RWPE2 (cell line): ENCODE data around the gene CEP128.

Experiments
- ATAC-seq: fragments of 200-7000 bp; cut with Tn5 transposase; 3 replicates; pipeline ENCODE4 v1.9.1; 2021; ENCODE audit warnings: low read depth
- DNase-seq: peaks from one replicate; pipeline ENCODE4 v3.0.0-alpha.2; 2020; ENCODE audit warnings: low spot score
- H3K27ac ChIP-seq: fragments of 450-650 bp; 2 replicates; pipeline ENCODE4 v1.5.1; 2017; ENCODE audit warnings: mild to moderate bottlenecking; ENCODE audit not compliant: poor library complexity, severe bottlenecking
- H3K27me3 ChIP-seq: fragments of 250-450 bp; sonication (Bioruptor Pico); 2 replicates; pipeline ENCODE4 v1.5.1; 2021; ENCODE audit warnings: mild to moderate bottlenecking, moderate library complexity; ENCODE audit not compliant: insufficient read depth, poor library complexity, severe bottlenecking
- H3K36me3 ChIP-seq: fragments of 250-450 bp; sonication (Bioruptor Pico); 2 replicates; pipeline ENCODE4 v1.5.1; 2020; ENCODE audit warnings: low read depth, mild to moderate bottlenecking, moderate library complexity
- H3K4me1 ChIP-seq: fragments of 250-450 bp; sonication (Bioruptor Pico); 2 replicates; pipeline ENCODE4 v1.5.1; 2021; ENCODE audit warnings: mild to moderate bottlenecking, moderate library complexity; ENCODE audit not compliant: insufficient read depth, poor library complexity, severe bottlenecking
- H3K4me3 ChIP-seq: fragments of 250-450 bp; sonication (Bioruptor Pico); 2 replicates; pipeline ENCODE4 v1.5.1; 2021; ENCODE audit warnings: mild to moderate bottlenecking, moderate library complexity; ENCODE audit not compliant: severe bottlenecking
- H3K9me3 ChIP-seq: fragments of 250-450 bp; sonication (Bioruptor Pico); 2 replicates; pipeline ENCODE4 v1.5.1; 2021; ENCODE audit warnings: mild to moderate bottlenecking, moderate library complexity; ENCODE audit not compliant: severe bottlenecking
- CTCF ChIP-seq: fragments of 450-650 bp; IDR thresholded peaks from one replicate; pipeline ENCODE4 v1.5.1; 2017; ENCODE audit warnings: mild to moderate bottlenecking, moderate library complexity; ENCODE audit not compliant: poor library complexity, severe bottlenecking

The CEP128 gene

GRCh38 chr14:80522936-80523335 is 418.6 kb downstream of the CEP128 start:
- H3K27me3 ChIP-seq: no peaks in the 10 kb centered on the region
- H3K4me3 ChIP-seq: no peak overlapping the region
- H3K4me1 ChIP-seq: no peaks in the 10 kb centered on the region
- peaks cover 24% of the 10 kb centered on the region for H3K36me3 ChIP-seq
- DNase-seq (no peak), ATAC-seq (peak; percentile 33; the same call in 1 of the 3 replicates)
- no peak for TF ChIP-seq CTCF
- H3K9me3 ChIP-seq: no peaks in the 10 kb centered on the region
- H3K27ac ChIP-seq: no peak overlapping the region

GRCh38 chr14:80522411-80522810 is 419.1 kb downstream of the CEP128 start:
- Histone ChIP-seq H3K27me3 (no peaks in the 10 kb centered on the region), H3K4me1 (no peaks in the 10 kb centered on the region), H3K27ac (no peak overlapping the region), H3K4me3 (no peak overlapping the region), H3K36me3 (peaks cover 24% of the 10 kb centered on the region), H3K9me3 (no peaks in the 10 kb centered on the region)
- DNase-seq: no peak
- ATAC-seq: no peak
- no peak for TF ChIP-seq CTCF

GRCh38 chr14:80521456-80521855 is 420.1 kb downstream of the CEP128 start:
- H3K27me3 ChIP-seq: no peaks in the 10 kb centered on the region
- H3K27ac ChIP-seq: no peak overlapping the region
- H3K36me3 ChIP-seq: peaks cover 24% of the 10 kb centered on the region
- no peaks in the 10 kb centered on the region for H3K4me1 ChIP-seq
- no peaks in the 10 kb centered on the region for H3K9me3 ChIP-seq
- DNase-seq (no peak), ATAC-seq (no peak)
- H3K4me3 ChIP-seq: no peak overlapping the region
- TF ChIP-seq CTCF: no peak

- Histone ChIP-seq H3K4me3 (no peak overlapping the region), H3K9me3 (no peaks in the 10 kb centered on the region), H3K27ac (no peak overlapping the region), H3K36me3 (peaks cover 14% of the 10 kb centered on the region), H3K27me3 (no peaks in the 10 kb centered on the region), H3K4me1 (no peaks in the 10 kb centered on the region)
- DNase-seq (no peak), ATAC-seq (no peak)
- no peak for TF ChIP-seq CTCF
Observed at GRCh38 chr14:80519002-80519401, 422.5 kb downstream of the CEP128 start.

- DNase-seq (no peak), ATAC-seq (no peak)
- Histone ChIP-seq H3K36me3 (peaks cover 14% of the 10 kb centered on the region), H3K27ac (no peak overlapping the region), H3K4me3 (no peak overlapping the region), H3K9me3 (no peaks in the 10 kb centered on the region), H3K4me1 (no peaks in the 10 kb centered on the region), H3K27me3 (no peaks in the 10 kb centered on the region)
- TF ChIP-seq CTCF: no peak
Observed at GRCh38 chr14:80518173-80518572, 423.4 kb downstream of the CEP128 start.
